Chondrocyte (in vitro differentiated cells): Measurements from ENCODE around the gene RNF31. TPM values are rescaled to one million over a fixed set of nuclear protein-coding genes. Genes with fewer than 3 reads are reported as not detected.

ENCODE experiments used
- DNase-seq: peaks from one replicate; pipeline ENCODE4 v3.0.0; 2021; ENCODE audit warnings: mixed read lengths, low spot score
- H3K27ac Mint-ChIP-seq: one replicate; pipeline ENCODE4 v1.8.0; 2021; ENCODE audit warnings: mild to moderate bottlenecking, moderate library complexity, mixed read lengths; ENCODE audit not compliant: unreplicated experiment
- H3K27me3 Mint-ChIP-seq: 2 replicates; pipeline ENCODE4 v1.8.0; 2021; ENCODE audit warnings: low read depth, mixed read lengths
- H3K36me3 Mint-ChIP-seq: 2 replicates; pipeline ENCODE4 v1.8.0; 2021; ENCODE audit warnings: low read depth, mixed read lengths
- H3K4me1 Mint-ChIP-seq: 2 replicates; pipeline ENCODE4 v1.8.0; 2021; ENCODE audit warnings: low read depth, mild to moderate bottlenecking, mixed read lengths
- H3K4me3 Mint-ChIP-seq: one replicate; pipeline ENCODE4 v1.8.0; 2021; ENCODE audit warnings: mild to moderate bottlenecking, moderate library complexity, mixed read lengths; ENCODE audit not compliant: unreplicated experiment
- H3K9me3 Mint-ChIP-seq: 2 replicates; pipeline ENCODE4 v1.8.0; 2021; ENCODE audit warnings: low read depth, mixed read lengths
- total RNA-seq: library from RNA; stranded (reverse); gene quantifications from 3 replicates; pipeline ENCODE4 v1.2.1, GENCODE V29; 2021
- TF ChIP-seq, protein P1 (sequence below): fragments of 200-600 bp; sonication (generic); IDR thresholded peaks from 2 replicates; pipeline ENCODE4 v1.5.0; 2021; ENCODE audit warnings: antibody characterized with exemption, mild to moderate bottlenecking, moderate library complexity

Gene RNF31
- total RNA-seq, 1 donor from 2014 or later, result 45.8 TPM

DNA sequence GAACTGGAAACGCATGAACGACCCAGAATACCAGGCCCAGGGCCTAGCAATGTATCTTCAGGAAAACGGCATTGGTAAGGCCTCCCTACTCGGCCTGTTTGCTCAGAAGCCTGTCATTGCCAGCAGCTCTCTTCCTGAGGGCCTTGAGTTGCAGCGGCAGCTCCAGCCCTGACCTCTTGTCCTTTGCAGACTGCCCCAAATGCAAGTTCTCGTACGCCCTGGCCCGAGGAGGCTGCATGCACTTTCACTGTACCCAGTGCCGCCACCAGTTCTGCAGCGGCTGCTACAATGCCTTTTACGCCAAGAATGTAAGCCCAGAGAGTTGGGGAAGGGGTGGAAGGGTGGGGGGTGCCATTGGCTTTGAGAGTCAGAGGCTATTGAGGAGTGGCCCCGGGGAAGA lies 10.0 kb downstream of the RNF31 start:
- Mint-ChIP-seq H3K9me3 (no peaks in the 10 kb centered on the region), H3K27me3 (no peaks in the 10 kb centered on the region), H3K27ac (no peak overlapping the region), H3K4me1 (peaks cover 16% of the 10 kb centered on the region), H3K4me3 (no peak overlapping the region), H3K36me3 (peaks cover 19% of the 10 kb centered on the region)
- TF ChIP-seq, protein P1, sequence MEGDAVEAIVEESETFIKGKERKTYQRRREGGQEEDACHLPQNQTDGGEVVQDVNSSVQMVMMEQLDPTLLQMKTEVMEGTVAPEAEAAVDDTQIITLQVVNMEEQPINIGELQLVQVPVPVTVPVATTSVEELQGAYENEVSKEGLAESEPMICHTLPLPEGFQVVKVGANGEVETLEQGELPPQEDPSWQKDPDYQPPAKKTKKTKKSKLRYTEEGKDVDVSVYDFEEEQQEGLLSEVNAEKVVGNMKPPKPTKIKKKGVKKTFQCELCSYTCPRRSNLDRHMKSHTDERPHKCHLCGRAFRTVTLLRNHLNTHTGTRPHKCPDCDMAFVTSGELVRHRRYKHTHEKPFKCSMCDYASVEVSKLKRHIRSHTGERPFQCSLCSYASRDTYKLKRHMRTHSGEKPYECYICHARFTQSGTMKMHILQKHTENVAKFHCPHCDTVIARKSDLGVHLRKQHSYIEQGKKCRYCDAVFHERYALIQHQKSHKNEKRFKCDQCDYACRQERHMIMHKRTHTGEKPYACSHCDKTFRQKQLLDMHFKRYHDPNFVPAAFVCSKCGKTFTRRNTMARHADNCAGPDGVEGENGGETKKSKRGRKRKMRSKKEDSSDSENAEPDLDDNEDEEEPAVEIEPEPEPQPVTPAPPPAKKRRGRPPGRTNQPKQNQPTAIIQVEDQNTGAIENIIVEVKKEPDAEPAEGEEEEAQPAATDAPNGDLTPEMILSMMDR, result no peak
- DNase-seq, result peak; percentile 49

DNA sequence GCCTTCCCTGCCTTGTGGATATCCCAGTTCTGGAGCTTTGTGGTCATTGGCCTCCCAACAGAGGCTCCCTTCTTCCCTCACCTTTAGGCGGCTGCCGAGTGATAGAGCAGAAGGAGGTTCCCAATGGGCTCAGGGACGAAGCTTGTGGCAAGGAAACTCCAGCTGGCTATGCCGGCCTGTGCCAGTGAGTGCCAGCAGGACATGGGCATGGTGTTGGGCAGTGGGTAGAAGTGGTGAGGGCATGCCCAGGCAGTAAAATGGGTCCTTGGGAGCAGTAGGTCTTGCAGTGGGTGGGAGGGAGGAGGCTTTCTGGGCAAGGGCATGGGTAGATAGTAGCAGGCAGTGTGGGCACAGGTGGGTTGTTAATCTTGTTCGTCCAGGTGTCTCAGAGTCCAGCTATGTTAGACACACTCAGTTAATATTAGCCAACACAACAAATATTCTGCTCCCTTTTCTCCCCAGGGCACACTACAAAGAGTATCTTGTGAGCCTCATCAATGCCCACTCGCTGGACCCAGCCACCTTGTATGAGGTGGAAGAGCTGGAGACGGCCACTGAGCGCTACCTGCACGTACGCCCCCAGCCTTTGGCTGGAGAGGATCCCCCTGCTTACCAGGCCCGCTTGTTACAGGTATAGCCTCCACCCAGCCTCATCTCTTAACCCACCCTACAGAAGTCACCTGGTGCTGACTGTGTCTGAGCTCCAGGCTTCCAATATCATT lies 12.6 kb downstream of the RNF31 start:
- Mint-ChIP-seq H3K27me3 (no peaks in the 10 kb centered on the region), H3K4me1 (peaks cover 20% of the 10 kb centered on the region), H3K36me3 (peaks cover 31% of the 10 kb centered on the region), H3K27ac (peak overlapping the region; percentile 22), H3K9me3 (no peaks in the 10 kb centered on the region), H3K4me3 (no peak overlapping the region)
- DNase-seq, result peak; percentile 73
- TF ChIP-seq, protein P1, result no peak

DNA sequence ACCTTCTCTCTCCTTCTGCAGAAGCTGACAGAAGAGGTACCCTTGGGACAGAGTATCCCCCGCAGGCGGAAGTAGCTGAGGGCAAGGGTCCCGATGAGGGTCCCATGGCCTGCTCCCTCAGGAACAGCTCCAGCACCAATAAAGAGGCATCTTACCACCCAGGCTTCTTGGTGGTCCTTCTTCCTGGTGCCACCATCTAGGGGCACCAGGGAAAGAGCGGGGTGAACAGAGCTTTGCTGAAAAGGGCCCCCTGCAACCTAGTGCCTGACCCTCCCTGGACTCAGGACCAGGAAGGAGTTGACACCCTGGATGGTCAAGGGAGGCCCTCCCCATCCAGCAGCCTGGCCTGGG lies 13.2 kb downstream of the RNF31 start:
- Mint-ChIP-seq H3K27me3 (no peaks in the 10 kb centered on the region), H3K27ac (peak overlapping the region; percentile 85)

DNA sequence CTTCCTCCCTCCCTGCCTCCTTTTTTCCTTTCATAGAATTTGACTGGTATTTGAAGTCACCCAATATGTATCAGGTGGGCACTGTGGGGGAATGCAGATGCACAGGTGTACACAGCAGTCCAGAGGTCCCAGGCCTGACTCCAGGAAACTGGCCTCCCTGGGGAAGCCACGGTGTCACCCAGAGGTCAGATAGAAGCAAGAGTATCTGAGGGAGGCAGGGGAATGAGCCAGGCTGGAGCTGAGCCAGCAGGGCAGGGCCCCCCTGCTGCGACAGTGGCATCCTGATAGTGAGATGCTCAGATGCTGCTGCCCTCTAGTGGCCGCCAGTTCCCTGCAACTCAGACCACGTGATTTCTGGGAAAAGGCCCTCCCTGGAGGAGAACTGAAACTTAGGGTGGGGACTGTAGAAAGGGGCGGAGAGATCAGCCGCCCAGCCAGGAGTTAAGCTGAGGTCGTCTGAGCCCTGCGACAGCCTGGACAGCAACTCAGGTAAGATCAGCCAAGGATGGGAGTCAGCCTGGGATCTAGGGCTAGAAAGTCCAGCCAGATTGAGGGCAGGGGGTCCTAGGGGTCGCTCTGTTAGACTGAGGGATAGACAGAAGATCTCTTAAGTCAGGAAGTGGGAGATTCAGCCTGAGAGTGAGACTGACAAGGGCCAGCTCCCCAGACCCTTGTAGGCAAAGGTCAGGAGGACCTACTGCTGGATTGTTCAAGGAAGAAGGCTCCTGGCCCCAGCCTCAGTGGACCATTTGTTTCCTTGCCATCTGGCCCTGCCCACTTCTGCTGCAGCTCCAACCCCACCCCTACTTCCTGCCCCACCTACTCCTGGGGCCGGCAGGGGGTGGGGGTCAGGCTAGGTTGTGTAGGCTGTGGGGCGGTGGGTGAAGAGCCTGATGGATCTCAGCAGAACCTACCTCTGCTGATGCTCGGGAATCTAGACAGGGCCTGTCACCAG lies 13.8 kb downstream of the RNF31 start, which contains the start of gene IRF9:
TSS of gene IRF9 (plus strand) at position 416 of the 955 bp plus-strand sequence. CDS start 880 bp downstream, outside the sequence.
- Mint-ChIP-seq H3K27me3 (no peaks in the 10 kb centered on the region), H3K27ac (peak within 1 kb of the TSS; percentile 85), H3K4me1 (peaks cover 20% of the 10 kb centered on the region), H3K36me3 (peaks cover 32% of the 10 kb centered on the region), H3K9me3 (no peaks in the 10 kb centered on the region), H3K4me3 (peak within 1 kb of the TSS; percentile 86)
- TF ChIP-seq, protein P1, result peak; percentile 98
- peak; percentile 95 for DNase-seq

More for the DNA sequence above, 13.2 kb downstream of the RNF31 start:
- no peaks in the 10 kb centered on the region for H3K9me3 Mint-ChIP-seq
- peak overlapping the region; percentile 86 for H3K4me3 Mint-ChIP-seq
- peak; percentile 58 for DNase-seq
- TF ChIP-seq, protein P1, result no peak
- H3K36me3 Mint-ChIP-seq, result peaks cover 32% of the 10 kb centered on the region
- H3K4me1 Mint-ChIP-seq, result peaks cover 20% of the 10 kb centered on the region

DNA sequence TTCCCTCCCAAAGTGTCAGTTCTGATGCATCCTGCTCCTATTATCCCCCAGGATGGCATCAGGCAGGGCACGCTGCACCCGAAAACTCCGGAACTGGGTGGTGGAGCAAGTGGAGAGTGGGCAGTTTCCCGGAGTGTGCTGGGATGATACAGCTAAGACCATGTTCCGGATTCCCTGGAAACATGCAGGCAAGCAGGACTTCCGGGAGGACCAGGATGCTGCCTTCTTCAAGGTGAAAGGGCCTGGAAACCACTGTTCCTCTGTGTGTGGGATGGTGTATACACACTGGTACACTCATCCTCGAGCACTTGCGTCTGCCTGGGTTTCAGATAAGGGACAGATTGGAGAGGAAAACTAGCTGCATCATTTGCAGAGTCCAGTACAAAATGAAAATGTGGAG lies 14.8 kb downstream of the RNF31 start:
- peaks cover 20% of the 10 kb centered on the region for H3K4me1 Mint-ChIP-seq
- peak overlapping the region; percentile 85 for H3K27ac Mint-ChIP-seq
- H3K9me3 Mint-ChIP-seq, result no peaks in the 10 kb centered on the region
- H3K4me3 Mint-ChIP-seq, result peak overlapping the region; percentile 86
- no peaks in the 10 kb centered on the region for H3K27me3 Mint-ChIP-seq
- TF ChIP-seq, protein P1, result no peak
- DNase-seq, result peak; percentile 40
- peaks cover 32% of the 10 kb centered on the region for H3K36me3 Mint-ChIP-seq
